HG02588 (cell line): ENCODE data around the gene MLPH.
"Not testable (repeated sequence)": the region's sequence is repeated elsewhere in the genome, so short reads cannot be mapped to it uniquely, and the experiment has no call there.

Experiments
- ATAC-seq: cut with Tn5 transposase; IDR thresholded peaks from one replicate; pipeline ENCODE4 v1.9.1; 2021; ENCODE audit warnings: mild to moderate bottlenecking, moderate library complexity; ENCODE audit not compliant: unreplicated experiment

MLPH gene

GRCh38 chr2:237577956-237578870 lies 91.2 kb downstream of the MLPH start:
- ATAC-seq, result no peak

GRCh38 chr2:237581326-237581725 lies 94.3 kb downstream of the MLPH start:
- ATAC-seq, result no peak

GRCh38 chr2:237581751-237582746 lies 95.0 kb downstream of the MLPH start:
- ATAC-seq, result no peak

- no peak for ATAC-seq
Measured at GRCh38 chr2:237583385-237584295, 96.6 kb downstream of the MLPH start.

GRCh38 chr2:237585590-237586221 lies 98.7 kb downstream of the MLPH start:
- ATAC-seq, result no peak

- ATAC-seq, result no peak
Measured at GRCh38 chr2:237588044-237588696, 101.1 kb downstream of the MLPH start.

- no peak for ATAC-seq
Measured at GRCh38 chr2:237590272-237591140, 103.5 kb downstream of the MLPH start, which contains the start of gene RAB17. RAB17 (minus strand) TSS chr2:237590734; CDS start chr2:237586154, 4,580 bp downstream.

GRCh38 chr2:237591141-237591881 lies 104.3 kb downstream of the MLPH start:
- no peak for ATAC-seq

- ATAC-seq, result no peak
Measured at GRCh38 chr2:237592425-237592980, 105.5 kb downstream of the MLPH start.

- ATAC-seq, result no peak
Measured at GRCh38 chr2:237593036-237593435, 106.0 kb downstream of the MLPH start.

- ATAC-seq, result no peak
Measured at GRCh38 chr2:237593596-237594320, 106.7 kb downstream of the MLPH start.

GRCh38 chr2:237594514-237594871 lies 107.4 kb downstream of the MLPH start:
- ATAC-seq, result no peak

GRCh38 chr2:237595829-237596519 lies 108.9 kb downstream of the MLPH start:
- ATAC-seq, result not testable (repeated sequence)

- ATAC-seq, result no peak
Measured at GRCh38 chr2:237596520-237597195, 109.6 kb downstream of the MLPH start.
